Lung (tissue), 12 donors: ENCODE results near the gene HIBCH. TPM values are rescaled to one million over a fixed set of nuclear protein-coding genes. Genes with fewer than 3 reads are reported as not detected.

ENCODE experiments used
- ATAC-seq: fragments of 200-7000 bp; cut with Tn5 transposase; one replicate; pipeline ENCODE4 v1.9.1; 2020; ENCODE audit warnings: moderate number of reproducible peaks; ENCODE audit not compliant: insufficient read depth, low FRiP score
- DNase-seq, 3 donors: peaks; one replicate each; pipeline ENCODE4 v3.0.0-alpha.2; 2013 to 2017
- H3K27ac ChIP-seq, 2 donors: one replicate each; pipeline ENCODE4 v1.5.1; 2013; ENCODE audit warnings: mild to moderate bottlenecking in 2 of 2, moderate library complexity in 2 of 2, control low read depth in 1 of 2, inconsistent platforms in 1 of 2, low read depth in 1 of 2, low read length in 1 of 2
- H3K27me3 ChIP-seq, 3 donors: one replicate each; pipeline ENCODE4 v1.5.1; 2013; ENCODE audit warnings: low read length in 2 of 3; ENCODE audit not compliant: control insufficient read depth in 3 of 3, insufficient read depth in 3 of 3
- H3K36me3 ChIP-seq, 4 donors: one replicate each; pipeline ENCODE4 v1.5.1; 2013; ENCODE audit warnings: low read length in 4 of 4, mild to moderate bottlenecking in 1 of 4, moderate library complexity in 1 of 4; ENCODE audit not compliant: control insufficient read depth in 4 of 4, insufficient read depth in 4 of 4
- H3K4me1 ChIP-seq, 5 donors: one replicate each; pipeline ENCODE4 v1.5.1; 2013; ENCODE audit warnings: low read length in 5 of 5, mild to moderate bottlenecking in 2 of 5, moderate library complexity in 1 of 5; ENCODE audit not compliant: control insufficient read depth in 5 of 5, insufficient read depth in 5 of 5
- H3K4me3 ChIP-seq: one replicate; pipeline ENCODE4 v1.5.1; 2013; ENCODE audit warnings: mild to moderate bottlenecking, control low read depth, moderate library complexity
- H3K9ac ChIP-seq, 2 donors: one replicate each; pipeline ENCODE4 v1.5.1; 2013; ENCODE audit warnings: low read length in 2 of 2, control low read depth in 1 of 2; ENCODE audit not compliant: insufficient read depth in 1 of 2
- H3K9me3 ChIP-seq, 4 donors: one replicate each; pipeline ENCODE4 v1.5.1; 2013; ENCODE audit warnings: low read length in 3 of 4, mild to moderate bottlenecking in 1 of 4, moderate library complexity in 1 of 4; ENCODE audit not compliant: control insufficient read depth in 4 of 4, insufficient read depth in 3 of 4
- CTCF ChIP-seq: IDR thresholded peaks from 2 replicates; pipeline ENCODE4 v1.5.1; 2012; ENCODE audit warnings: mild to moderate bottlenecking; ENCODE audit errors: control extremely low read depth, extremely low read depth
- WGBS, 2 donors: extraction: QIAGEN DNeasy Blood & Tissue Kit; methylation state at CpG; one replicate each; pipeline ENCODE4 v1.1.7; 2013; 5-methylcytosine and 5-hydroxymethylcytosine counted together
- polyA plus RNA-seq, 2 donors: library from polyadenylated mRNA; stranded (reverse); fragments of 200-250 nt; gene quantifications; one replicate each; pipeline ENCODE4 v1.2.1, GENCODE V29; 2013
- total RNA-seq, 2 donors: library from RNA; depleted of rRNA in 1 of 2; stranded (reverse); fragments of >200 nt in 1 of 2; gene quantifications; one replicate each; pipeline ENCODE4 v1.2.1, GENCODE V29; 2014 to 2021
- donor health status: control.
- donor health status: control.
- donor health status: Bipolar disorder and iron deficiency.
- donor health status: healthy.
- donor health status: DM: yes; HTN: yes; CAD: no.

HIBCH gene
- total and polyA plus RNA-seq, 4 donors, result 14.2 to 50.0 (median 17.9) TPM

GRCh38 chr2:190342611-190343010 lies 23.0 kb upstream of the HIBCH start:
- 48 to 58% methylated on average over 4 of the region's 4 CpGs for WGBS, 2 donors
- DNase-seq (peak in 2 of 3 donors; percentile 40 to 52), ATAC-seq (no peak)
- no peak overlapping the region for H3K4me3 ChIP-seq
- peak overlapping the region in 1 of 2 donors; percentile 97 for H3K27ac ChIP-seq
- no peak for TF ChIP-seq CTCF
- no peaks in the 10 kb centered on the region for H3K36me3 ChIP-seq
- H3K4me1 ChIP-seq, result peaks cover 0 to 8% (median 0%) of the 10 kb centered on the region in 5 donors
- no peaks in the 10 kb centered on the region for H3K9me3 ChIP-seq
- H3K9ac ChIP-seq, result peak overlapping the region in 1 of 2 donors; percentile 32
- H3K27me3 ChIP-seq, result no peaks in the 10 kb centered on the region

- Histone ChIP-seq H3K27me3 (no peaks in the 10 kb centered on the region), H3K9ac (no peak overlapping the region), H3K4me1 (peaks cover 0 to 8% (median 0%) of the 10 kb centered on the region in 5 donors), H3K4me3 (no peak overlapping the region), H3K9me3 (no peaks in the 10 kb centered on the region), H3K27ac (no peak overlapping the region), H3K36me3 (no peaks in the 10 kb centered on the region)
- DNase-seq, result peak in 1 of 3 donors; percentile 17
- ATAC-seq, result no peak
- no peak for TF ChIP-seq CTCF
- 57 to 72% methylated on average over 2 of the region's 2 CpGs for WGBS, 2 donors
Measured at GRCh38 chr2:190340369-190340768, 20.7 kb upstream of the HIBCH start.

- Histone ChIP-seq H3K9me3 (no peaks in the 10 kb centered on the region), H3K27ac (no peak overlapping the region), H3K36me3 (no peaks in the 10 kb centered on the region), H3K4me3 (no peak overlapping the region), H3K27me3 (no peaks in the 10 kb centered on the region), H3K9ac (no peak overlapping the region), H3K4me1 (peaks cover 0 to 3% (median 0%) of the 10 kb centered on the region in 5 donors)
- TF ChIP-seq CTCF, result no peak
- DNase-seq, result no peak
- 67 to 85% methylated on average over 1 of the region's 1 CpG for WGBS, 2 donors
- no peak for ATAC-seq
Measured at GRCh38 chr2:190339394-190339793, 19.8 kb upstream of the HIBCH start.

- no peak overlapping the region for H3K27ac ChIP-seq
- no peak for TF ChIP-seq CTCF
- H3K9ac ChIP-seq, result no peak overlapping the region
- H3K36me3 ChIP-seq, result no peaks in the 10 kb centered on the region
- no peak for DNase-seq
- no peaks in the 10 kb centered on the region for H3K9me3 ChIP-seq
- no peak overlapping the region for H3K4me3 ChIP-seq
- WGBS, 2 donors, result 79 to 95% methylated on average over 1 of the region's 1 CpG
- ATAC-seq, result no peak
- H3K27me3 ChIP-seq, result no peaks in the 10 kb centered on the region
- H3K4me1 ChIP-seq, result peaks cover 0 to 8% (median 0%) of the 10 kb centered on the region in 5 donors
Measured at GRCh38 chr2:190338453-190338852, 18.8 kb upstream of the HIBCH start.
